Uterus (tissue), 4 donors: ENCODE results near the gene SYNE1. TPM values are rescaled to one million over a fixed set of nuclear protein-coding genes. Genes with fewer than 3 reads are reported as not detected.
A peak's percentile ranks its signal among the peaks of the same experiment; 100 is the strongest.
"Not testable (repeated sequence)": the region's sequence is repeated elsewhere in the genome, so short reads cannot be mapped to it uniquely, and the experiment has no call there.

ENCODE experiments used
- DNase-seq, 2 donors: peaks; one replicate each; pipeline ENCODE4 v3.0.0-alpha.2; 2019 to 2020
- H3K27ac ChIP-seq, 2 donors: fragments of 200-600 bp; sonication (generic); 1 replicate in 1 of 2; 2 replicates in 1 of 2; pipeline ENCODE4 v1.5.1; 2016 to 2018
- H3K27me3 ChIP-seq, 2 donors: fragments of 200-600 bp; sonication (generic); one replicate each; pipeline ENCODE4 v1.5.1; 2018 to 2019; ENCODE audit warnings: control low read depth in 1 of 2
- H3K36me3 ChIP-seq, 2 donors: fragments of 200-600 bp; sonication (generic); one replicate each; pipeline ENCODE4 v1.5.1; 2019; ENCODE audit warnings: control low read depth in 1 of 2
- H3K4me1 ChIP-seq, 2 donors: fragments of 200-600 bp; sonication (generic); one replicate each; pipeline ENCODE4 v1.5.1; 2018 to 2019; ENCODE audit warnings: control low read depth in 1 of 2
- H3K4me3 ChIP-seq, 2 donors: fragments of 200-600 bp; sonication (generic); 1 replicate in 1 of 2; 2 replicates in 1 of 2; pipeline ENCODE4 v1.5.1; 2018 to 2019; ENCODE audit warnings: mild to moderate bottlenecking in 1 of 2
- H3K9me3 ChIP-seq, 2 donors: fragments of 200-600 bp; sonication (generic); one replicate each; pipeline ENCODE4 v1.5.1; 2019; ENCODE audit warnings: control low read depth in 1 of 2
- POLR2A ChIP-seq, 2 donors: fragments of 450-650 bp; IDR thresholded peaks; one replicate each; pipeline ENCODE4 v1.6.1; 2016; ENCODE audit warnings: antibody characterized with exemption in 2 of 2, mild to moderate bottlenecking in 1 of 2, moderate library complexity in 1 of 2
- intact Hi-C: fragments of 100-400 bp; cut with DNase I; formaldehyde crosslinking; loops from one replicate; pipeline ENCODE4 v1.15.1; 2023; ENCODE audit warnings: low total_unique reads
- total RNA-seq, 4 donors: library from RNA; depleted of rRNA in 3 of 4; stranded (reverse); fragments of >200 nt in 3 of 4; gene quantifications; one replicate each; pipeline versions ENCODE4 v1.1.0 to v1.2.4, GENCODE V29; 2014 to 2023
- TF ChIP-seq, protein P1 (sequence below), 4 experiments: fragments of 200-600 bp in 2 of 4; fragments of 450-650 bp in 2 of 4; sonication (generic) in 2 of 4; IDR thresholded peaks; one replicate each; pipeline ENCODE4 v1.5.1; 2016 to 2019; ENCODE audit warnings: antibody characterized with exemption in 4 of 4, mild to moderate bottlenecking in 2 of 4, moderate library complexity in 1 of 4
- donor health status: DM: yes; HTN: yes; CAD: no.

Gene SYNE1
- total RNA-seq, 4 donors from 2014 or later, result 134 to 339 (median 181) TPM

DNA sequence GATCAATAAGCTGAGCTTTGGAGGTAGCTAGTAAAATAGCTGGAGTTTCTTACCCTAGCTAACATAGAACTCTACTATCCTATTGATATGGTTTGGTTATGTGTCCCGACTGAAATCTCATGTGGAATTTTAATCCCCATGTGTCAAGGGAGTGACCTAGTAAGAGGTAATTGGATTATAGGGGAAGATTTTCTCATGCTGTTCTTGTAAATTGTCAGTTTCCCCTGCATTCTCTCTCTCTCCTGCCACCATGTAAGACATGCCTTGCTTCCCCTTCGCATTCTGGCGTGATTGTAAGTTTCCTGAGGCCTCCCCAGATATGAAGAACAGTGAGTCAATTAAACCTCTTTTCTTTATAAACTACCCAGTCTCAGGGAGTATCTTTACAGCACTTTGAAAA lies 24.6 kb upstream of the SYNE1 start:
- no peak for DNase-seq
- TF ChIP-seq, protein P1, sequence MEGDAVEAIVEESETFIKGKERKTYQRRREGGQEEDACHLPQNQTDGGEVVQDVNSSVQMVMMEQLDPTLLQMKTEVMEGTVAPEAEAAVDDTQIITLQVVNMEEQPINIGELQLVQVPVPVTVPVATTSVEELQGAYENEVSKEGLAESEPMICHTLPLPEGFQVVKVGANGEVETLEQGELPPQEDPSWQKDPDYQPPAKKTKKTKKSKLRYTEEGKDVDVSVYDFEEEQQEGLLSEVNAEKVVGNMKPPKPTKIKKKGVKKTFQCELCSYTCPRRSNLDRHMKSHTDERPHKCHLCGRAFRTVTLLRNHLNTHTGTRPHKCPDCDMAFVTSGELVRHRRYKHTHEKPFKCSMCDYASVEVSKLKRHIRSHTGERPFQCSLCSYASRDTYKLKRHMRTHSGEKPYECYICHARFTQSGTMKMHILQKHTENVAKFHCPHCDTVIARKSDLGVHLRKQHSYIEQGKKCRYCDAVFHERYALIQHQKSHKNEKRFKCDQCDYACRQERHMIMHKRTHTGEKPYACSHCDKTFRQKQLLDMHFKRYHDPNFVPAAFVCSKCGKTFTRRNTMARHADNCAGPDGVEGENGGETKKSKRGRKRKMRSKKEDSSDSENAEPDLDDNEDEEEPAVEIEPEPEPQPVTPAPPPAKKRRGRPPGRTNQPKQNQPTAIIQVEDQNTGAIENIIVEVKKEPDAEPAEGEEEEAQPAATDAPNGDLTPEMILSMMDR (IDR thresholded peaks at IDR 0.05), result no peak
- TF ChIP-seq POLR2A (IDR thresholded peaks at IDR 0.05), result no peak
- no peak overlapping the region for H3K4me3 ChIP-seq
- no peaks in the 10 kb centered on the region for H3K9me3 ChIP-seq
- intact Hi-C loops, result no loop called here
- H3K4me1 ChIP-seq, result no peaks in the 10 kb centered on the region
- H3K27ac ChIP-seq, result no peak overlapping the region
- no peaks in the 10 kb centered on the region for H3K36me3 ChIP-seq
- no peaks in the 10 kb centered on the region for H3K27me3 ChIP-seq

DNA sequence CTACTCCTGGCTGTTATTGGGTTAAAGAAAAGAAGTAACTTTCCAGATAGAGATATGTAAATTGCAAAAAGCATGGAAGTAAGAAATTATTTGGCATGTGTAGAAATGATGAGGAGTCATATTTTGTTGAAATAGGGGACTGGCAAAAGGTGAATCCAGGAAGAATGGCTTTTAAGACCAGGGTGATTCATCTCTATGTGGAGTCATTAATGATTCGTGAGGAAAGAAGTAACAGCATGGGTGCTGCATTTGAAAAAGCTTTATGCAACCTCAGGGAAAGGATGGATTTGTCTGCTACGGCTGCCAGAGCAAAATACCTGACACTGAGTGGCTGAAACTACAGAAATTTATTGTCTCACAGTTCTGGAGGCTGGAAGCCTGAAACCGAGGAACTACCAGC lies 14.8 kb upstream of the SYNE1 start:
- Histone ChIP-seq H3K9me3 (no peaks in the 10 kb centered on the region), H3K27me3 (no peaks in the 10 kb centered on the region), H3K27ac (peak overlapping the region in 1 of 2 donors; percentile 50), H3K36me3 (no peaks in the 10 kb centered on the region), H3K4me1 (peaks cover 0 to 5% of the 10 kb centered on the region in 2 donors), H3K4me3 (no peak overlapping the region)
- peak in 1 of 2 donors; percentile 16 for DNase-seq
- no peak for TF ChIP-seq POLR2A (IDR thresholded peaks at IDR 0.05)
- TF ChIP-seq, protein P1 (IDR thresholded peaks at IDR 0.05), result no peak
- intact Hi-C loops, result no loop called here

DNA sequence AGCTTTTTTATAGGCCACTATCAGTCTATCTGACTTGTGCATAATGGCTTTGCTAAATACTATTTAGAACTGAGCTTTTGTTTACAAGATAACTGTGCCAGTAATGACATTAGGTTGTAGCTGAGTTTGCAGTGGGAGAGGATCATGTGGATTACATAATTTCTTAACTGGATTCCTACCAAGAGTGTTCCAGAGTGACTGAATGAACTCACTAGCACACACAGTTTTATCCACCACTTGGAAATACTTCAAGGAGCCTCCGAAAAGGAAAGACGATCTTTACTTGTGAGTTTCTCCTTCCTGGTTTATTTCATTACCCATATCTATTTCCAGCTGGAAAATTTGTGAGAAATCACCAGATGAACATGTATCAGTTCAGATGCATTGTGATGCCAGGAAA lies 10.9 kb upstream of the SYNE1 start:
- DNase-seq, result no peak
- peak overlapping the region; percentile 47 to 59 for H3K27ac ChIP-seq

DNA sequence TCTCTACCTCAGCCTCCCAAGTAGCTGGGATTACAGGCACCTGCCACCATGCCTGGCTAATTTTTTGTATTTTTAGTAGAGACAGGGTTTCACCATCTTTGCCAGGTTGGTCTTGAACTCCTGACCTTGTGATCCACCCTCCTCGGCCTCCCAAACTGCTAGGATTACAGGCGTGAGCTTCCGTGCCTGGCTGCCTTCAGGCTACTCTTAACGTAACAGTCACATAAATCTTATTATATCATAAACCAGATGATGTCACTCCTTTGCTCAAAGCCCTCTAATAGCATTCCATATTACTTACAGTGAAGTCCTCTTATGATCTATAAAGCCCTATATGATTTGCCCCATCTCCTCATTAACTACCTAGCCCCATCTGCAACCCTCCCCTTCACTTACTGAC lies 9.6 kb upstream of the SYNE1 start:
- H3K4me1 ChIP-seq, H3K36me3 ChIP-seq, DNase-seq, H3K27me3 ChIP-seq, H3K4me3 ChIP-seq, H3K9me3 ChIP-seq, intact Hi-C loops: not testable (repeated sequence)
- peak overlapping the region in 1 of 2 donors; percentile 19 for H3K27ac ChIP-seq

More for the DNA sequence above, 10.9 kb upstream of the SYNE1 start:
- no peaks in the 10 kb centered on the region for H3K9me3 ChIP-seq
- TF ChIP-seq, protein P1 (IDR thresholded peaks at IDR 0.05), result no peak
- no peak for TF ChIP-seq POLR2A (IDR thresholded peaks at IDR 0.05)
- intact Hi-C loops, result no loop called here
- H3K27me3 ChIP-seq, result no peaks in the 10 kb centered on the region
- peaks cover 0 to 5% of the 10 kb centered on the region in 2 donors for H3K4me1 ChIP-seq
- no peaks in the 10 kb centered on the region for H3K36me3 ChIP-seq
- no peak overlapping the region for H3K4me3 ChIP-seq

DNA sequence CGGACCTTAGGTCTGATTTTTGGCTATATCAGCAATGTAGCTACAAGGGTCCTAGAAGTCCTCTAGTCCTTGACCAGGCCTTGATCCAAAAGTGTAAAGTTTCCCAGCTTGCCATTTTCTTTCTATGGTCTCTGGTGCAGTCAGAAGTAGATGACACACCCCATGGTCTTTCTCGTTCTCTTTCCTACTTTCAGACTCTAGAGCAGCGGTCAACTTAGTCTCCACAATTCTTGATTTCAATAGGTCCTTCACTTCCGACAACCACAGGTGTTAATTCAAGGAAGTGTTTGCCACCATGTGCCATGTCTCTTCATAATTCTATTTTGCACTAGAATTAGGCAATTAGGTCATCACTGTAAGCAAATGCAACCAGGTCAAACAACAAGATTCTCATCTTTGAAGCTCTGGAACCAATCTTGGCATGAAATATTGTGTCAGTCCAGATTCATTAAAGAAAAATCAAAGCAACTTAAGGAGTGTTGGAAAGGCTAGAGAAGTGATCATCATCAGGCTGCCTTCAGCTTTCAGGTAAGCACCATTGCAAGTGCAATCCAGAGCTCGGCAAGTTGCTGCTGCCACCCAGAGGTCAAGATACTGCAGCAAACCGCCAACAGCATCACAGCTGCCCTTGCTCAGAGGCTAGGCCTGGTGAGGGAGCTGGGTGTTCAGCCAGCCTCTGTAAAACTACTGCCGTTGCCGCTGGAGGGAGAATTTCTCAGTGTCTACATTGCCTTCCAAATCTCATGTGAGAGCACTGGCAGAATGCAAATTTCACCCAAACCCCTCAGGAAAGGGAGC lies 5.6 kb upstream of the SYNE1 start:
- H3K27ac ChIP-seq, result no peak overlapping the region
- no peak overlapping the region for H3K4me3 ChIP-seq
- no peaks in the 10 kb centered on the region for H3K9me3 ChIP-seq
- no peaks in the 10 kb centered on the region for H3K27me3 ChIP-seq
- H3K36me3 ChIP-seq, result no peaks in the 10 kb centered on the region
- peak; percentile 36 to 58 for DNase-seq
- intact Hi-C loops, result no loop called here
- TF ChIP-seq, protein P1 (IDR thresholded peaks at IDR 0.05), result peak; percentile 31 to 59 (median 50)
- no peak for TF ChIP-seq POLR2A (IDR thresholded peaks at IDR 0.05)
- H3K4me1 ChIP-seq, result no peaks in the 10 kb centered on the region
